HEK293 (cell line): ENCODE results near the gene ARHGAP33.
A peak's percentile ranks its signal among the peaks of the same experiment; 100 is the strongest.

Experiments used
- CTCF ChIA-PET: fragments of 350-600 bp; formaldehyde crosslinking; extraction: SDS; loops from one replicate; lab custom pipeline; 2021; ENCODE audit warnings: antibody characterized with exemption; lab: Yijun Ruan, JAX
- POLR2A ChIA-PET: fragments of 300-600 bp; formaldehyde crosslinking; extraction: SDS; loops from one replicate; lab custom pipeline; 2020; ENCODE audit warnings: antibody characterized with exemption, inconsistent platforms; lab: Yijun Ruan, JAX
- H3K27ac ChIP-seq: fragments of 200-500 bp; sonication (Bioruptor generic); 2 replicates; pipeline ENCODE4 v1.5.1; 2014; ENCODE audit warnings: low read depth, low read length, control low read depth, inconsistent platforms; ENCODE audit errors: extremely low read depth
- H3K36me3 ChIP-seq, 2 experiments: fragments of 200-500 bp in 1 of 2; sonication (Bioruptor generic) in 1 of 2; 1 replicate in 1 of 2; 2 replicates in 1 of 2; pipeline ENCODE4 v1.5.1; 2014 to 2017; ENCODE audit warnings: inconsistent platforms in 2 of 2, low read length in 2 of 2; ENCODE audit not compliant: control insufficient read depth in 2 of 2, insufficient read depth in 1 of 2
- H3K4me1 ChIP-seq: fragments of 200-500 bp; sonication (Bioruptor generic); 2 replicates; pipeline ENCODE4 v1.5.1; 2014; ENCODE audit warnings: mild to moderate bottlenecking, low read length, inconsistent platforms; ENCODE audit not compliant: control insufficient read depth, insufficient read depth
- H3K4me3 ChIP-seq: 2 replicates; pipeline ENCODE4 v1.5.1; 2011; ENCODE audit warnings: low read depth, mild to moderate bottlenecking, control low read depth, low read length, moderate library complexity
- H3K9me3 ChIP-seq: fragments of 200-500 bp; sonication (Bioruptor generic); 2 replicates; pipeline ENCODE4 v1.5.1; 2014; ENCODE audit warnings: low read depth, low read length, inconsistent platforms; ENCODE audit not compliant: control insufficient read depth, insufficient read depth
- EGR2 ChIP-seq: fragments of 450-650 bp; formaldehyde crosslinking; IDR thresholded peaks from 2 replicates; pipeline ENCODE4 v1.5.1; 2016; ENCODE audit warnings: low read depth, missing biosample characterization, missing genetic modification characterization
- HIC1 ChIP-seq: fragments of 450-650 bp; formaldehyde crosslinking; IDR thresholded peaks from 2 replicates; pipeline ENCODE4 v1.5.1; 2016; ENCODE audit warnings: missing biosample characterization, missing genetic modification characterization
- MZF1 ChIP-seq: fragments of 450-650 bp; formaldehyde crosslinking; IDR thresholded peaks from 2 replicates; pipeline ENCODE4 v1.5.1; 2017; ENCODE audit warnings: missing biosample characterization, missing genetic modification characterization, borderline replicate concordance
- ZBTB11 ChIP-seq: fragments of 450-650 bp; formaldehyde crosslinking; conservative IDR thresholded peaks from 2 replicates; pipeline ENCODE4 v1.5.1; 2016; ENCODE audit warnings: low read depth, missing biosample characterization, missing genetic modification characterization
- ZBTB20 ChIP-seq: fragments of 450-650 bp; formaldehyde crosslinking; IDR thresholded peaks from 2 replicates; pipeline ENCODE4 v1.5.1; 2016; ENCODE audit warnings: missing biosample characterization, missing genetic modification characterization
- ZBTB6 ChIP-seq: fragments of 450-650 bp; formaldehyde crosslinking; IDR thresholded peaks from 2 replicates; pipeline ENCODE4 v1.5.1; 2017; ENCODE audit warnings: missing biosample characterization, missing genetic modification characterization
- ZIC2 ChIP-seq: fragments of 450-650 bp; formaldehyde crosslinking; IDR thresholded peaks from 2 replicates; pipeline ENCODE4 v1.5.1; 2016; ENCODE audit warnings: missing biosample characterization, missing genetic modification characterization
- ZNF133 ChIP-seq: fragments of 450-650 bp; formaldehyde crosslinking; IDR thresholded peaks from 2 replicates; pipeline ENCODE4 v1.5.1; 2016; ENCODE audit warnings: missing biosample characterization, missing genetic modification characterization
- ZNF221 ChIP-seq: fragments of 450-650 bp; formaldehyde crosslinking; IDR thresholded peaks from 2 replicates; pipeline ENCODE4 v1.5.1; 2017; ENCODE audit warnings: missing biosample characterization, missing genetic modification characterization, borderline replicate concordance
- ZNF404 ChIP-seq: fragments of 450-650 bp; formaldehyde crosslinking; IDR thresholded peaks from 2 replicates; pipeline ENCODE4 v1.5.1; 2017; ENCODE audit warnings: missing biosample characterization, missing genetic modification characterization
- ZNF692 ChIP-seq: fragments of 450-650 bp; formaldehyde crosslinking; IDR thresholded peaks from 2 replicates; pipeline ENCODE4 v1.5.1; 2016; ENCODE audit warnings: missing biosample characterization, missing genetic modification characterization
- ZNF837 ChIP-seq: fragments of 450-650 bp; formaldehyde crosslinking; IDR thresholded peaks from 2 replicates; pipeline ENCODE4 v1.5.1; 2016; ENCODE audit warnings: missing biosample characterization, missing genetic modification characterization
- ZSCAN30 ChIP-seq: fragments of 450-650 bp; IDR thresholded peaks from 2 replicates; pipeline ENCODE4 v1.5.1; 2018; ENCODE audit warnings: missing biosample characterization, mild to moderate bottlenecking, missing genetic modification characterization, moderate library complexity

ARHGAP33 gene

GRCh38 chr19:35791814-35792279 lies 16.5 kb downstream of the ARHGAP33 start:
- no peaks in the 10 kb centered on the region; a peak in 1 of 3 replicates for H3K36me3 ChIP-seq
- H3K4me1 ChIP-seq: no peaks in the 10 kb centered on the region
- no peak overlapping the region for H3K4me3 ChIP-seq
- TF ChIP-seq ZNF133 (no peak), ZBTB6 (tag by site-specific recombination) (no peak), ZNF837 (tag by site-specific recombination) (no peak), MZF1 (tag by site-specific recombination) (no peak), EGR2 (tag by site-specific recombination) (no peak), ZNF221 (no peak)
- POLR2A ChIA-PET: no interaction called here
- H3K9me3 ChIP-seq: no peaks in the 10 kb centered on the region
- CTCF ChIA-PET: interaction anchor here (0.6 to 1.0 kb wide), 2 partner anchors 10 to 43 kb away, joined by 3 to 4 read pairs; no protein-coding TSS in a partner anchor
- no peak overlapping the region for H3K27ac ChIP-seq

GRCh38 chr19:35792312-35792711 lies 16.9 kb downstream of the ARHGAP33 start:
- H3K36me3 ChIP-seq: no peaks in the 10 kb centered on the region; a peak in 1 of 3 replicates
- H3K27ac ChIP-seq: no peak overlapping the region
- POLR2A ChIA-PET: no interaction called here
- 0 out of 2 replicates have a peak, but pooled peaks have one; percentile 14 for TF ChIP-seq ZIC2 (tag by site-specific recombination)
- TF ChIP-seq ZBTB20 (tag by site-specific recombination): no peak
- no peak for TF ChIP-seq ZBTB11 (tag by site-specific recombination)
- TF ChIP-seq HIC1: 0 out of 2 replicates have a peak, but pooled peaks have one; percentile 21
- peak; percentile 39; the same call in 1 of the 2 replicates for TF ChIP-seq ZNF692 (tag by site-specific recombination)
- TF ChIP-seq ZNF404 (tag by site-specific recombination): no peak
- no peak for TF ChIP-seq ZSCAN30 (tag by site-specific recombination)
- no peaks in the 10 kb centered on the region for H3K4me1 ChIP-seq
- CTCF ChIA-PET: interaction anchor here (0.6 to 1.0 kb wide), 2 partner anchors 10 to 43 kb away, joined by 3 to 4 read pairs; no protein-coding TSS in a partner anchor
- H3K9me3 ChIP-seq: no peaks in the 10 kb centered on the region
- no peak overlapping the region for H3K4me3 ChIP-seq
